Inferior parietal cortex (tissue), 1 donor: Measurements from ENCODE around the gene DNAJC21.
A peak's percentile ranks its signal among the peaks of the same experiment; 100 is the strongest.

Experiments
- DNase-seq: peaks from one replicate; pipeline ENCODE4 v3.0.0-alpha.2; 2016; ENCODE audit errors: extremely low spot score

DNAJC21 gene

DNA sequence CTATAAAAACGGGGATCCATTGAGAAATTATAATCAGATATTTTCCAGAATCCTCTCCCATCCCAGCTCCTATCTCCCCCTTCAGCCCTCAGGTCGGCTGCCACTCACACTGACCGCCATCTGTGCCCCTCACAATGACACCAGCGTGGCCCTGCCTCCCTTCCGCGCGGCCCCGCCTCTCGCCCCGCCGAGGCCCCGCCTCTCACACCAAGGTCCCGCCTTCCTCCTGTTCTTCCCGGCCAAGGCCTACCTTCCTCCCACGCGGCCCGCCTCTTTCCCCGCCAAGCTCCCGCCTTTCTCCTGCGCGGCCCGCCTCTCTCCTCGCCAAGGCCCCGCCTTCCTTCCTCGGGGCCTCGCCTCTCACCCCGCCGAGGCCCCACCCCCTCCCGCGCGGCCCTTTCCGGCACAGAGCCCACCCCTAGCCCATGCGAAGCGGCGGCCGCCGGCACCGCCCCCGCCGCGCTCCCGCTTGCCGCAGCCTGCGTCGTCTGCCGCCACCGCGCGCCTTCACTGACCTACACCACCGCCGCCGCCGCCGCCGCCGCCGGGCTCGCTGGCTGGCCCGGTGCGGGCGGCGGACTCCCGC is at the start of gene DNAJC21:
Gene DNAJC21, plus strand, starts transcription at position 426 of the 586 bp plus-strand sequence. CDS start 261 bp downstream, outside the sequence.
- DNase-seq = peak; percentile 97

DNA sequence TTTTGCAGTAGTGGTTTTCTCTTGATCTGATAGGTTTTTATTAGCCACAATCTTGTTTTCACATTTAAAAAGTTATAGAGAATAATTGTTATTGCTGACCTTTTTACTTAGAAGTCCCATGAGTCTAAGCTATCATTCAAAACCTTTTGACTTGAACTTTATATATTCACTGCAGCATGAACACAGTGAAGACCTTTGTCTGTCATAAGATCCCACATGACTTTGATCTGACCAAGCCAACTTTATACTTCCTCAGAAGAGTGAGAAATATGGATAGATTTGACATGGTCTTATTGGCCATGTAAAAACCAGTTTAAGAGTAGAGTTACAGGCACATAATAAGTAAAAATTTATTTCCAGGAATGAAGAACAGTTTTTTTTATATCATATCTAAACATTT is 48.1 kb upstream of the DNAJC21 start:
- DNase-seq = no peak

DNA sequence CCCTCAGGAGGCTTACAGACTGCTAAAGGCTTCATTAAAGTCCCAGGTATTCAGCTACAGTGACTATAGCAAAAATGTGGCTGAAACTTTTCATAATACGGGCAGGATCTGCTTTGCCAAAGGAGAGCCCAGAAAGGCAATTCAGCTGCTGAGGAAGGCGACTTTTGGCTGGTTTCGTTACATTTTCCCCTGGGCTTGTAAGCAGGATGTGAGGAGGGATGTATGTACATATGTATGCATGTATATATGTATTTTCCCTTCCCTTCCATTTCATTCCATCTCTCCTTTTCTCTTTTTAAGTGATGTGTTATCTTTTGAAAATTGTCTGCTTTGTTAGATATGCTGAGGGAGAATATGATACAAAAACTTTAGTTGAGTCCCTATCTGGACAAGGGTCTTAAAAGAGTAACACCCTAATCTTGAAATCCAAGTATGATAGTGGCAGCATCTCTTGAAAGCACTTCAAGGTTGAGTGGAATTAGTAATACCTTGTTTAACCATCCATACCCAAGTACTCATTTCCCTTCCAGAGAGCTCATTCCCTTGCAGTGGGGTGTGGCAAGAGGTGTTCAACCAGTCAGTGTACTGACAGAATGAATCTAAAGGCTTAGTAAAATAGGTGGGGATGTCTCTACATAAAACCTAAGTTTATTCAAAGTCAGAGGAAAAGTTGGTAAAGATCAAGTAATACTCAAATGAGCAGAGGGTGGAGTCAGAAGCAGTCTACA is 42.8 kb upstream of the DNAJC21 start:
- no peak for DNase-seq

DNA sequence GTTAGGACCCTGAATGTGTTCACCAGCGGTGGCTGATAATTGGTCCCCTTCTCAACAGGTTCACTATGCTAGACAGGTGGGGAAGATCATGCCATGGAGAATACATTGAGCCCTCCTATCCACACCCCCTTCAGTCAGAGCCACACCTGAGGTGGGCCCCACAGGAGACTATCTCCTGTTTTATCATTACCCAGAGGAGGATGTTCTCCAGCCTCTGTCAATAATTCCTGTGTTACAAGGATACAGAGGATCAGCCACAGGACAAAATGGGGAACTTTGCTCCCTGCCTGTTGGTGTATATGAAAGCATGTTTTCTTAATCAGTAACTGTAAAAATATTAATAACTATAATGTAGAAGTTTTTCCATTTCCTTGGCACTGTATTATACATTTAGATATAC is 40.0 kb upstream of the DNAJC21 start:
- no peak for DNase-seq

GRCh38 chr5:34891981-34892380 is 37.4 kb upstream of the DNAJC21 start:
- no peak for DNase-seq

DNA sequence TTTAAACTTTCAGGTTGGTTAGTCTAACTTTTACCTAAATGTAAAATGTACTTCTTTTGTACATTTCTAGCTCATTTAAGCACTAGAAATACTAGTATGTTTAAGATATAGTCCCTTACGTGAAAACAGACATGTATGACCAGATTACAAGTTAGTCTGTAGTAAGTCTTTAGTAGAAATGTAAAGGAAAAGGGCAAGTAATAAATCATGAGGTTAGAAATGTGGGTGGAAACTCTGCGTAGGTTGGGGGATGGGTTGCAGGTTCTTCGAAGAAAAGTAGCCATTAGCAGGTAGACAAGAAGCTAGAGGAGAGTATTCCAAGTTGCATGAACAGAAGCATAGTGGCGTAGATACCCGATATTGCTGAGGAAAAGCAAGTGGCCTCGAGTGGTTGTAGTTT is 36.9 kb upstream of the DNAJC21 start:
- no peak for DNase-seq

- no peak for DNase-seq
Measured at GRCh38 chr5:34894716-34895115, 34.6 kb upstream of the DNAJC21 start.

DNA sequence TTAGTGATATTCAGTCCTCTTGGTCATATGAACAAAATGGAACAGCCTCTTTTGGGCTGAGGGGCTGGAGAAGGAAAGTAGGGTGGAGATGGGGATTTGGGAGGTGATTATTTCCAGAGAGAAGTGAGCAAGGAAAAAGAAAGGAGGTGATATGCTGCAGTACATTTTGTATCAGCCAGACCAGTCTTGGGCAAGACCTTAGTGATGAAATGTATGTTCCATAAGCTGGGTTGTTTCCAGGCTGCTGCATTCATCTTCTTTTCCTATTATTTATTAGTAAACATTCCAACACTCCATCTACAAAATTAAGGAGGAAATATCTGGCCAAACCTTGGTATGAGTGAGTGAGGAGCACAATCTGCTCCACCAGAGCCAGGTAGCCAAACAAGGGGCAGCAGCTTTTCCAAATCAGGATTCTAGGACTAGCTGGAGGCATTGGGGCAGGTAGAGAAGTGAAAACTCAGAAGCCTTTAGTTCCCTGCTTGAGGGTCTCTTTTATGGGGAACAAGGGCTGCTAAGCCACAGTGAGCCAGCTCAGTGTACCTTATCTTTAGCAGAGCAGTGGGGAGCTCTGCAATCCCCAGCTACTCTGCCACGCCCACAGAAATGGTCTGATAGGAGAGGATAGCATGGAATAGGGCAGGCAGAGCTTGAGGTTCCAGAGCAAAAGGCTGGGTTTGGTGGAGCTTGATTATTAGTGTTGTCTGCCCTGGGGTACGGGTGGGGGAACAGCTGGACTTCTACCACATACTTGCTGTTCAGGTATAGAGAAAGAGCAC is 33.5 kb upstream of the DNAJC21 start:
- DNase-seq = no peak

DNA sequence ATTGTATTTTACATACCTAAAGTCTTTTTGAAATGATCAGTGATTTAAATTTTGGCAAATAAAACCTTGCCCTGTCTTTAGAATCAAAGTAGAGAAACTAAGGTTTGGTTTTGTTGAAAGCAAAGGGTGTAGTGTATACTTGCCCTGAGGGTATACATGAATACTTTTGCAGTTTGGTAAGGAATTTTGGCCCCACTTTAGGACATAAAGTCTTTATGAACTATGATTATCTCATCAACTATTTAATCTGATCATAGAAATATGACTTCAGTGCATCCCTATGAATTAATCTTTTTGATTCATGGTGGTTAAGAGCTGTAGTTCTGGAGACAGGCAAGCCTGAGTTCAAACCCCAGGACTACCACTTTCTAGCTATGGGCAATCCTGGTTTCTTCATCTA is 31.7 kb upstream of the DNAJC21 start:
- no peak for DNase-seq

DNA sequence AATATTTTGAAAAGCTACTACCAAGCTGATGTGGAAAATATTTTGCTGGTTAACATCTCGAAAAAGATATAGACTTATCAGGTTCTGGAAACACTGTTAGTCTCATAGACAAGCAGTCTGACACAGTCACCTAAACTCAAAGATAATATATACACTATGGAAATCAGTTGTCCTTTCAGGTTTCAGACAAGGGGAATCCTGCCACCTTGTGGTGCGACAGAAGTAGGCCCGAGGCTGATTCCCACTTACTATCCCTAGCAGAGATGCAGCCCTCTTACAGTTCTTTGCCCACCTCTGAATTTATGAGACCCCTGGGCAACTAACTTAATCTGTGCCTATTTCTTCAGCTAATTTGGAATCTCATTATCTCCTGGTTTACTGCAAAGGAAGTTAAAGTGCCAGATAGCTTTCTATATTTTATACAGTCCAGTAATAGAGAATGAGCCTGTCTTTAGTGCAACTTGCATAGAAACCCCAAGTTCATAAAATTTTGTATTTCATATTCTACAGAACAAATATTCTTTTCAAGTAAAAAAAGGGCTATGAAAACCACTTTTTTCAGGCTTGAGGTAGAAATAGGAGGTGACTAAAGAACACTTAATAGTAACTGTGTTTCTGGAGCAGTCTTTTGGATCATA is 31.0 kb upstream of the DNAJC21 start:
- DNase-seq = peak; percentile 91

- no peak for DNase-seq
Measured at GRCh38 chr5:34899066-34899465, 30.3 kb upstream of the DNAJC21 start.

DNA sequence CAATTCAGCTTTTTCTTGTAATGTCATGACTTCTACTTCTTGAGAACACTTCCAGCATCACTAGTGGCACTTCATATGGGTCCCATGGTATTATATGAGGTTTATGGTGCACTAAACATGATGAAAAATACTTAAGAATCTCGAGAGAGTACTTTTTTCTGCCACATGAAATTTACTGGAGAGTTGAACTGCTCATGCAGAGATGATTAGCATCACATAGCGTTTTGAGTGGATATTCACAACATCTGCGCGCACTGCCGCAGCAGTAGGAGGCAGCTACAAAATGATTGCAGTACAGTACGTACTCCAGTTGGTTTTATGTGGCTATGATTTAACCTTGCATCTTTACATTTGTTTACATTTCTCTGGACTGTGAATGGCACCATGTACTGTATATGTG is 28.7 kb upstream of the DNAJC21 start:
- DNase-seq = no peak

DNA sequence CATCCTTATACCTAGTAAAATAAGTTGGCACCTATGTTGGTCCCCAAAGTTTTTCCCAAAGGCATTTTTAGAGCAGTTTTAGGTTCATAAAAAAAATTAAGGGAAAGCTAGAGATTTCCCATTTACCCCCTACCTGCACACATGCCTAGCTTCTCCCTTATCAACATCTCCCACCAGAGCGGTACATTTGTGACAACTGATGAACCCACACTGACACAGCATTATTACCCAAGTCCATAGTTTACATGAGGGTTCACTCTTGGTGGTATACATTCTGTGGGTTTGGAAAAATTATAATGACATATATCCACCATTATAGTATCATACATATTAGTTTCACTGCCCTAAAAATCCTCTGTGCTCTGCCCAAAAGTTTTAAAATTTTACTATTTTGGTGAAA is 26.1 kb upstream of the DNAJC21 start:
- DNase-seq = no peak

- no peak for DNase-seq
Measured at GRCh38 chr5:34905564-34905963, 23.8 kb upstream of the DNAJC21 start.

DNA sequence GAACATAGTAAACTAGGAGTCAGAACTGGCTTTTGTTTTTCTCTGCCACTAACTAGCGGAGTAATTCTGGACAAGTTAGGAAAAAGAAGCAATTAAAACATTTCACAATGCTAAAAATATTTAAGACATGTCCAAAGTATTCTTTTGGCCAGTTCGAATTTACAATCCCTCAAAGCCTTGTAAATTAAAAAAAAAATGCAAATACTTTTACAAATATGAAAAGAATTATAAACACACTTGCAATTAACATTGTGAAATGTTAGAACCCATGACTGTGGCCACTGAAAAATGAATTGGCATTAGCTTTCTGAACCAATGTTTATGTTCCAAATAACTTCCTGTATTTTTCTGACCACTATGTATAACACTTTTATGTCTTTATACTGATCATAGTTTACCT is 16.3 kb upstream of the DNAJC21 start:
- DNase-seq = no peak

DNA sequence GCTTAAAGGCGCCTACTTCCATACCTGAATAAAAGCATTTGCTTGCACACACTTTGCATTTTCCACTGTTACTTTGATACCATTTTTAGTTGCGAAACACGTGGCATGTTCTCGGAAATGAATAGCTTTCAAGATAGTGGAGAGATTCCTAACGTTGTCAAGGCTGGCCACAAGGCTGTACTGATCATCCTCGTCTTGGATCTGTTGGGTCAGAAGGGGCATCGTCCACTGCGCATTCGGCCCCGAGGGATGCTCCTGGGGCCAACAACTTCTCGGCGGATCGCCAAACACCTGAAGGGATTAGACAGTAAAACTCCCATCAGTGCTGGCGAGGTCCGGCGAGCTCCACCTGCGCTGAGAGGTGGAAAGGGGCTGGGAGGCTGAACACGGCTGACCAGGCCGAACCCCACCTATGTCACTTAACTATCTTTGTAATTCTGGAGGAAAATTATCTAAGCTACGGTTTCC is 14.7 kb upstream of the DNAJC21 start:
- DNase-seq = no peak

DNA sequence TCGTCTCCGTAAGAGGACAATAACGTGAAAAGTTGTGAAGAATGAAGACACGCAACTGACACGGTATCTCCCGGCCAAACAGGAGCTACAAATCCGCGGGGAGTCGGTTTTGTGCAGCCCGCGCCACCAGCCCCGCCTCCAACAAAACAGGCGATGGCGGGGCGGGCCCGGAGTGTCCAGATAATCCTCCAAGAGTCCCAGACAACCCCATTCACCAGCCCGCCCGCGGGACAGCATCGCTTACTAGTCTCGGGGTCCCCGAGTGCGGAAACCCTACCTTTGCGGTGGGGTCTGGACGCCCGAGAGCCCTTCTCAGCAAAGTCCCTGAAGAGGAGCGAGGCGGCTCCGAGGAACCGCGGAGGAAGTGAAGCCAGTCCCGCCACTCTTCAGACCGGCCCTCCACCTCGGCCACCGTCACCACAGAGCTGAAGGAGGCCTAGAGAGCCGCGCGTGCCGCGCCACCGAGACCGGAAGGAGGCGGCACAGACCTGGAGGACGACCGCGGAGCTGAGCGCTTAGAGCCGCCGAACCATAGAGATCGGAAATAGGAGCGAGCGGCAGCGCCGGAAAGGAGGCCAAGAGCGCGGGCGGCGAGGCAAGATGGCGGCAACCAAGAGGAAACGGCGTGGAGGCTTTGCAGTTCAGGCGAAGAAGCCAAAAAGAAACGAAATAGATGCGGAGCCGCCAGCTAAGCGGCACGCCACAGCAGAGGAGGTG is 14.1 kb upstream of the DNAJC21 start, which contains the start of the genes BRIX1 and RAD1:
Gene BRIX1, plus strand, starts transcription at position 573 of the 717 bp plus-strand sequence. Its CDS starts 28 bp downstream, at position 601.
Gene RAD1, minus strand, starts transcription at position 366 of the 717 bp plus-strand sequence. CDS start 612 bp downstream, outside the sequence.
- peak; percentile 97 for DNase-seq

DNA sequence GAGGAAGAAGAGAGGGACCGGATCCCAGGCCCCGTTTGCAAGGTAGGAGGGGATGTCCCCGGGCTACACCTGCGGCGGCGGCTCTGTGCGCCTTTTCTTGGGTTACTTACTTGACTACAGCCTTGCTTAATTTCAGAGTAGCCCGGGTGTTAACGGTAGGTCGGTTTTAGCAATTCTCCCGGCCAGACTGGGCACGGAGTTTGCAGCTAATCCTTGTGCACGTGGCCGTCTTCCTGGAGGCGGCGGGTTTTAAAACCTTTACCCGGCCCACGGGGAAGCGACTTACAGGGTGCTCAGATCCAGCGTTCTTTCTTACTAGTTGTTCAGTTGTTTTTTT is 13.5 kb upstream of the DNAJC21 start:
- DNase-seq = no peak

DNA sequence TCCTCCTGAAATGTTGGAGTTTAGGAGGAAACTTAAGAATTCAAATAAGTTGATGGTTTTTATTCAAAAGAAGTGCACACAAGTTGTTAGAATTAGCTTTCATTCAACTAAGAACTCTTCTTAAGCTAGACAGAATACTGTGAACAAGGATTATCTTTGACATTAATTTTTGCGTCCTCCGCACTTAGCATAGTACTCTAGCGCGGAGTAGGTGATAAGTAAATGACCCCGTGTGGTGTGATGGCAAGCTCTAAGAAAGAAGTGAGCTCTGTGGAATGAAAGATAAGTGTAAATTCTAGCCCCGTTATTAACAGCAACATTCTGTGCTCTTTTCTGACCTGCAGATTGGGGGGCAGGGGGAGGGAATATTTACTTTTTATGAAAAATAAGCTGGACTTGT is 12.8 kb upstream of the DNAJC21 start:
- no peak for DNase-seq

DNA sequence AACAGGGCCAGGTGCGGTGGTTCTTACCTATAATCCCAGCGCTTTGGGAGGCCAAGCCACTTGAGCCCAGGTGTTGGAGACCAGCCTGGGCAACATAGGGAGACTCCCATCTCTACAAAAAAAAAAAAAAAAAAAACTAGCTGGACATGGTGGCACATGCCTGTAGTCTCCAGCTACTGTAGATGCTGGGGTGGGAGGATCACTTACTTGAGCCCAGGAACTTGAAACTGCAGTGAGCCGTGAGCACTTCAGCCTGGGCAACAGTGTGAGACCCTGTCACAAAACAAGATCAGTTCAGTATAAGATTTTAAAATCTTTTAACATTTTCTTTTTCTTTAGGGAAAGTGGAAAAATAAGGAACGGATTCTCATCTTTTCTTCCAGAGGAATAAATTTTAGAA is 11.3 kb upstream of the DNAJC21 start:
- no peak for DNase-seq

DNA sequence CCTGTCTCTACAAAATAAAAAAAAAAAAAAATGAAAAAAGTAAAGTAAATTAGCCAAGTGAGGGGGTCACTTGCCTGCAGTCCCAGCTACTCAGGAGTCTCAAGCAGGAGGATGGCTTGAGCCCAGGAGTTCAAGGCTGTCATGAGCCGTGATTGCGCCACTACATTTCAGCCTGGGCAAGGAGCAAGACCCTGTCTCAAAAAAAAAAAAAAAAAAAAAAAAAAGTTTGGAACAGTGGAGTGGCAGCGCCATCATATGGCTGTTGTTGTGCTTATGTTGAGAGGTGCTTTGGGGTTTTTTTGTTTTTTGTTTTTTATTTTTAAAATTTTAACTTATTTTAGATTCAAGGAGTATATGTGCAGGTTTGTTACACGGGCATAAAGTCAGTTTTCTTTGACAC is 10.3 kb upstream of the DNAJC21 start:
- DNase-seq = no peak
